Activated B cell treated with CpG ODN at 0.5 μM for 24 hours (primary cell): ENCODE data around the gene LHFPL2. TPM values are rescaled to one million over a fixed set of nuclear protein-coding genes. Genes with fewer than 3 reads are reported as not detected.
"Not testable (repeated sequence)": the region's sequence is repeated elsewhere in the genome, so short reads cannot be mapped to it uniquely, and the experiment has no call there.

Experiments used
- ATAC-seq: fragments of 200-7000 bp; cut with Tn5 transposase; one replicate; pipeline ENCODE4 v1.10.0; 2021; ENCODE audit warnings: low read depth, mild to moderate bottlenecking, moderate library complexity
- CTCF ChIA-PET: fragments of 350-600 bp; sonication (Branson Sonifier 250); formaldehyde crosslinking; loops from one replicate; lab custom pipeline; 2021; ENCODE audit warnings: antibody characterized with exemption; lab: Charles Lee
- POLR2A ChIA-PET: fragments of 350-600 bp; sonication (Branson Sonifier 250); formaldehyde crosslinking; loops from one replicate; lab custom pipeline; 2021; ENCODE audit warnings: antibody characterized with exemption; lab: Charles Lee
- DNase-seq: peaks from one replicate; pipeline ENCODE4 v3.0.0; 2022
- H3K27ac Mint-ChIP-seq: one replicate; pipeline ENCODE4 v1.8.0; 2020; ENCODE audit warnings: mixed read lengths
- H3K27me3 Mint-ChIP-seq: one replicate; pipeline ENCODE4 v1.8.0; 2021; ENCODE audit warnings: mixed read lengths
- H3K36me3 Mint-ChIP-seq: one replicate; pipeline ENCODE4 v1.8.0; 2021; ENCODE audit warnings: low read depth, mixed read lengths
- H3K4me1 Mint-ChIP-seq: one replicate; pipeline ENCODE4 v1.8.0; 2021; ENCODE audit warnings: mixed read lengths
- H3K4me3 Mint-ChIP-seq: one replicate; pipeline ENCODE4 v1.8.0; 2020; ENCODE audit warnings: mild to moderate bottlenecking, mixed read lengths
- H3K9me3 Mint-ChIP-seq: one replicate; pipeline ENCODE4 v1.8.0; 2020; ENCODE audit warnings: mixed read lengths
- intact Hi-C: fragments of 100-400 bp; cut with micrococcal nuclease; formaldehyde crosslinking; loops from one replicate; pipeline ENCODE4 v1.15.1; 2024
- total RNA-seq: library from RNA; stranded (reverse); gene quantifications from 2 replicates; pipeline ENCODE4 v1.2.3, GENCODE V29; 2022
- TF ChIP-seq, protein P1 (sequence below): fragments of 200-600 bp; IDR thresholded peaks from one replicate; pipeline ENCODE4 v1.8.0; 2022; ENCODE audit warnings: antibody characterized with exemption, mild to moderate bottlenecking

The LHFPL2 gene
- total RNA-seq, 1 donor from 2014 or later = 12.0 TPM

DNA sequence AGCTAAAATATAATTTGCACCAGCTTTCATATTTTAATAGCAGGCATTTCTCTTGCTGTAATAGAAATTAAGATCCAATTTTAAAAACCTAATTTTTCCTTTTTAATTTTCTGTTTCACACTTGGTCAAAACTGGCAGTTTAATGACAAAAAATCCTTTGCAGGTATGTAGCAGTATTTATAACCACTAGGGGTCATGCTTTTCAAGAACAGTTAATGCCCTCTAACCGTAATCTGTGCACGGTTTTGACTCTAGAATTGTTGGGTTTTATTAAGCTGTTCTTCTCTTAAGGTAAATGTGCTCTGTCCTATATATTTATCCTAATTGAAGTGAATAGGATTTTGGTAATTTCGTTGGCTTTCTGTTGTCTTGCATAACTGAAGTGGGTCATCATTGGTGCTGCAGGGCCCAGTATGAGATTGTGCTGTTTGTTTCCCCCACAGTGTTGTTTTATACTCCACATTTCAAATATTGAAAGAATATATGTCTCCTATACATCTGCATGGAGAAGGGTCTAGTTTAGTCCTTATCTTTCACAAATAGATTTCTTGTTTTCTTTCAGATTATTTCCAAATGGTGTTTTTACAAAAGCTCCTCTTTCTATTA is 180.7 kb downstream of the LHFPL2 start:
- ATAC-seq = peak; percentile 49
- H3K27me3 Mint-ChIP-seq = no peaks in the 10 kb centered on the region
- H3K4me3 Mint-ChIP-seq = no peak overlapping the region
- no peak for DNase-seq
- intact Hi-C loops = loop anchor here (1.0 to 10.0 kb wide), 10 partner anchors 65 to 997 kb away; partner anchors contain the start of gene LHFPL2
- CTCF ChIA-PET = interaction anchor here (0.6 to 6.8 kb wide), 22 partner anchors 16 to 665 kb away, joined by 3 to 61 read pairs (median 4); no protein-coding TSS in a partner anchor
- TF ChIP-seq, protein P1, sequence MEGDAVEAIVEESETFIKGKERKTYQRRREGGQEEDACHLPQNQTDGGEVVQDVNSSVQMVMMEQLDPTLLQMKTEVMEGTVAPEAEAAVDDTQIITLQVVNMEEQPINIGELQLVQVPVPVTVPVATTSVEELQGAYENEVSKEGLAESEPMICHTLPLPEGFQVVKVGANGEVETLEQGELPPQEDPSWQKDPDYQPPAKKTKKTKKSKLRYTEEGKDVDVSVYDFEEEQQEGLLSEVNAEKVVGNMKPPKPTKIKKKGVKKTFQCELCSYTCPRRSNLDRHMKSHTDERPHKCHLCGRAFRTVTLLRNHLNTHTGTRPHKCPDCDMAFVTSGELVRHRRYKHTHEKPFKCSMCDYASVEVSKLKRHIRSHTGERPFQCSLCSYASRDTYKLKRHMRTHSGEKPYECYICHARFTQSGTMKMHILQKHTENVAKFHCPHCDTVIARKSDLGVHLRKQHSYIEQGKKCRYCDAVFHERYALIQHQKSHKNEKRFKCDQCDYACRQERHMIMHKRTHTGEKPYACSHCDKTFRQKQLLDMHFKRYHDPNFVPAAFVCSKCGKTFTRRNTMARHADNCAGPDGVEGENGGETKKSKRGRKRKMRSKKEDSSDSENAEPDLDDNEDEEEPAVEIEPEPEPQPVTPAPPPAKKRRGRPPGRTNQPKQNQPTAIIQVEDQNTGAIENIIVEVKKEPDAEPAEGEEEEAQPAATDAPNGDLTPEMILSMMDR = peak; percentile 32
- no peak overlapping the region for H3K27ac Mint-ChIP-seq
- H3K36me3 Mint-ChIP-seq = peaks cover 30% of the 10 kb centered on the region
- POLR2A ChIA-PET = interaction anchor here (0.6 kb wide), 3 partner anchors 16 to 666 kb away, joined by 3 to 10 read pairs (median 3); no protein-coding TSS in a partner anchor
- H3K9me3 Mint-ChIP-seq = no peaks in the 10 kb centered on the region
- H3K4me1 Mint-ChIP-seq = peaks cover 3% of the 10 kb centered on the region

DNA sequence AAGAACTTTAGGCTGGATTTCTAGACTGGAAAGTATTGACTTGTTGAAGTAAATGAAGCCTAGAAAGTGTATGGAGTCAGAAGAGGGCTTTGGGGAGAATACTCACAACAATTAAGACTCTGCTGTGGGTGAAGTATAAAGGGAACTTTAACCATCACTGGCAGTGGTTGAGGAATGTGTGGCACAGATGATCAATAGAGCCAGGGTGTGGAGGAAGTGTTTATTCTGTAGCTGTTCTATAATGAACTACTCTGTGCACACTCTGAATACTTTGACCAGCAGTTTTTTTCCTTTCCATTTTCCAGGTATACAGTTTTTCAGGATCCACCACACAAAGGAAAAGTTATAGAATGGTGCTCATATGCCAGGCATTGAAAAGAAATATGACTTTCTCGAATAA is 181.4 kb downstream of the LHFPL2 start:
- no peak for DNase-seq
- TF ChIP-seq, protein P1 = no peak
- peaks cover 30% of the 10 kb centered on the region for H3K36me3 Mint-ChIP-seq
- no peak for ATAC-seq
- POLR2A ChIA-PET = no interaction called here
- no peak overlapping the region for H3K27ac Mint-ChIP-seq
- H3K27me3 Mint-ChIP-seq = no peaks in the 10 kb centered on the region
- intact Hi-C loops = loop anchor here (1.0 to 10.0 kb wide), 10 partner anchors 66 to 998 kb away; partner anchors contain the start of gene LHFPL2
- peaks cover 3% of the 10 kb centered on the region for H3K4me1 Mint-ChIP-seq
- no peak overlapping the region for H3K4me3 Mint-ChIP-seq
- CTCF ChIA-PET = interaction anchor here (0.8 to 6.8 kb wide), 11 partner anchors 16 to 666 kb away, joined by 3 to 61 read pairs (median 5); no protein-coding TSS in a partner anchor
- H3K9me3 Mint-ChIP-seq = no peaks in the 10 kb centered on the region

DNA sequence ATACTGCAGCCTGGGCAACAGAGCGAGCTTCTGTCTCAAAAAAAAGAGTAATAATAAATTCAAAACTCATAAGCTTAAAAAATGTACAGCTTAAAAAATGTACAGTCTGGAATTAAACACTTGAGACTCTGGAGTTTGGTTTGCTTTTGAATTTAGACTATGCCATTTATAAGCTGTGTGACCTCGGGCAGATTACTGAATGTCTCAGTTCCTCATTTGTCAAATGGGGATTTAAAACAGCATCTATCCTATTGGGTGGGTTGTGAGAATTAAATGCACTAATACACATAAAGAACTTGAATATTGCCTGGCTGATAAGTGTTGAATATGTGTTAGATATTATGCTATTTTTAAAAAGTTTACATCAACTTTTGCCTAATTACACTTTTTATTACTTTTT is 189.7 kb downstream of the LHFPL2 start:
- no peaks in the 10 kb centered on the region for H3K27me3 Mint-ChIP-seq
- ChIA-PET POLR2A (interaction anchor here (0.6 to 0.7 kb wide), 2 partner anchors 60 to 508 kb away, joined by 3 to 6 read pairs; no protein-coding TSS in a partner anchor), CTCF (interaction anchor here (1.4 kb wide), 1 partner anchor 74 kb away, joined by 3 read pairs; no protein-coding TSS in a partner anchor)
- H3K9me3 Mint-ChIP-seq = no peaks in the 10 kb centered on the region
- peaks cover 15% of the 10 kb centered on the region for H3K4me1 Mint-ChIP-seq
- no peak for DNase-seq
- ATAC-seq = peak; percentile 37
- H3K36me3 Mint-ChIP-seq = peaks cover 39% of the 10 kb centered on the region
- H3K4me3 Mint-ChIP-seq = no peak overlapping the region
- intact Hi-C loops = no loop called here
- no peak overlapping the region for H3K27ac Mint-ChIP-seq
- TF ChIP-seq, protein P1 = no peak

DNA sequence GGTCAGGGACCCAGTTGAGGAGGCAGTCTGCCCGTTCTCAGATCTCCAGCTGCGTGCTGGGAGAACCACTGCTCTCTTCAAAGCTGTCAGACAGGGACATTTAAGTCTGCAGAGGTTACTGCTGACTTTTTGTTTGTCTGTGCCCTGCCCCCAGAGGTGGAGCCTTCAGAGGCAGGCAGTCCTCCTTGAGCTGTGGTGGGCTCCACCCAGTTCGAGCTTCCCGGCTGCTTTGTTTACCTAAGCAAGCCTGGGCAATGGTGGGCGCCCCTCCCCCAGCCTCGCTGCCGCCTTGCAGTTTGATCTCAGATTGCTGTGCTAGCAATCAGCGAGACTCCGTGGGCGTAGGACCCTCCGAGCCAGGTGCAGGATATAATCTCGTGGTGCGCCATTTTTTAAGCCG is 191.1 kb downstream of the LHFPL2 start:
- Mint-ChIP-seq H3K4me1 (peaks cover 15% of the 10 kb centered on the region), H3K36me3 (peaks cover 32% of the 10 kb centered on the region)
- DNase-seq, H3K4me3 Mint-ChIP-seq, intact Hi-C loops, CTCF ChIA-PET, POLR2A ChIA-PET, ATAC-seq, H3K9me3 Mint-ChIP-seq, H3K27ac Mint-ChIP-seq, H3K27me3 Mint-ChIP-seq: not testable (repeated sequence)

DNA sequence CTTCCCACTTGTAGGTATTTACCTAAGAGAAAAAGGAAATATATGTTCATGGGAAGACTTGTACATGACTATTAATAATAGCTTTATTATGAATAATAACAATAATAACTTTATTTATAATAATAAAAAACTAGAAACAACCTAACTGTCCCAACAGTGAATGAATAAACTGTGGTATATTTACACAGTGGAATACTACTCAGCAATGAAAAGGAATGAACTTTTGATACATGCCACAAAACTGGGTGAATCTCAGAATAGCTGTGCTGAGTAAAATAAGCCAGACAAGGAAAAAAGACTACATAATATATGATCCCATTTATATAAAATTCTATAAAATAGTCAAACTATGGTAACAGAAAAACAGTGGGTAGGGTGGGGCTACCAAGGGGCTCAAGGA is 199.5 kb downstream of the LHFPL2 start:
- H3K36me3 Mint-ChIP-seq = peaks cover 41% of the 10 kb centered on the region

More for the DNA sequence above, 199.5 kb downstream of the LHFPL2 start:
- TF ChIP-seq, protein P1 = no peak
- H3K27ac Mint-ChIP-seq = no peak overlapping the region
- H3K9me3 Mint-ChIP-seq = peaks cover 2% of the 10 kb centered on the region
- no peak overlapping the region for H3K4me3 Mint-ChIP-seq
- intact Hi-C loops = no loop called here
- ATAC-seq (no peak), DNase-seq (no peak)
- no peaks in the 10 kb centered on the region for H3K27me3 Mint-ChIP-seq
- ChIA-PET CTCF (no interaction called here), POLR2A (no interaction called here)
- H3K4me1 Mint-ChIP-seq = no peaks in the 10 kb centered on the region
